ACHN (cell line): Measurements from ENCODE around the gene TIMM44.

Experiments used
- DNase-seq: peaks from one replicate; pipeline ENCODE4 v3.0.0-alpha.2; 2015
- in situ Hi-C: cut with HindIII; loops from 2 replicates; pipeline ENCODE4 v1.10.0; 2017; ENCODE audit warnings: low sequenced_read_pairs, low pct_ligation_motif_present, low pct_unique_long_range_greater_than_20kb

The TIMM44 gene

GRCh38 chr19:7978179-7978825 is 34.8 kb upstream of the TIMM44 start:
- no peak for DNase-seq
- in situ Hi-C loops, result no loop called here

GRCh38 chr19:7977723-7978040 is 34.2 kb upstream of the TIMM44 start:
- in situ Hi-C loops, result no loop called here
- no peak for DNase-seq

GRCh38 chr19:7977021-7977722 is 33.7 kb upstream of the TIMM44 start:
- no peak for DNase-seq
- in situ Hi-C loops, result no loop called here

- DNase-seq, result no peak
- in situ Hi-C loops, result no loop called here
These were observed 33.0 kb upstream of the TIMM44 start for GRCh38 chr19:7976461-7976860.

- in situ Hi-C loops, result no loop called here
These were observed 31.6 kb upstream of the TIMM44 start for GRCh38 chr19:7975037-7975436.

GRCh38 chr19:7973883-7974282 is 30.4 kb upstream of the TIMM44 start:
- in situ Hi-C loops, result no loop called here
- no peak for DNase-seq

More at GRCh38 chr19:7975037-7975436, 31.6 kb upstream of the TIMM44 start:
- DNase-seq, result no peak

GRCh38 chr19:7971553-7972520 is 28.4 kb upstream of the TIMM44 start:
- in situ Hi-C loops, result no loop called here
- DNase-seq, result no peak

GRCh38 chr19:7970716-7971448 is 27.4 kb upstream of the TIMM44 start:
- in situ Hi-C loops, result no loop called here
- DNase-seq, result peak; percentile 57

GRCh38 chr19:7969555-7969939 is 26.1 kb upstream of the TIMM44 start:
- no peak for DNase-seq
- in situ Hi-C loops, result no loop called here

GRCh38 chr19:7968796-7969554 is 25.5 kb upstream of the TIMM44 start:
- in situ Hi-C loops, result no loop called here
- no peak for DNase-seq

GRCh38 chr19:7968008-7968795 is 24.7 kb upstream of the TIMM44 start:
- DNase-seq, result no peak
- in situ Hi-C loops, result no loop called here

- in situ Hi-C loops, result no loop called here
These were observed 22.6 kb upstream of the TIMM44 start for GRCh38 chr19:7965921-7966665.

GRCh38 chr19:7965259-7965841 is 21.9 kb upstream of the TIMM44 start:
- in situ Hi-C loops, result no loop called here
- no peak for DNase-seq

More at GRCh38 chr19:7965921-7966665, 22.6 kb upstream of the TIMM44 start:
- no peak for DNase-seq

- in situ Hi-C loops, result no loop called here
- no peak for DNase-seq
These were observed 20.1 kb upstream of the TIMM44 start for GRCh38 chr19:7963566-7963965.

- in situ Hi-C loops, result no loop called here
- DNase-seq, result no peak
These were observed 19.3 kb upstream of the TIMM44 start for GRCh38 chr19:7962644-7963268.
